GM18867 (cell line): Measurements from ENCODE around the gene AUTS2.
A peak's percentile ranks its signal among the peaks of the same experiment; 100 is the strongest.

ENCODE experiments used
- ATAC-seq: cut with Tn5 transposase; IDR thresholded peaks from one replicate; pipeline ENCODE4 v1.9.1; 2021; ENCODE audit warnings: mild to moderate bottlenecking, moderate library complexity; ENCODE audit not compliant: unreplicated experiment

The AUTS2 gene

DNA sequence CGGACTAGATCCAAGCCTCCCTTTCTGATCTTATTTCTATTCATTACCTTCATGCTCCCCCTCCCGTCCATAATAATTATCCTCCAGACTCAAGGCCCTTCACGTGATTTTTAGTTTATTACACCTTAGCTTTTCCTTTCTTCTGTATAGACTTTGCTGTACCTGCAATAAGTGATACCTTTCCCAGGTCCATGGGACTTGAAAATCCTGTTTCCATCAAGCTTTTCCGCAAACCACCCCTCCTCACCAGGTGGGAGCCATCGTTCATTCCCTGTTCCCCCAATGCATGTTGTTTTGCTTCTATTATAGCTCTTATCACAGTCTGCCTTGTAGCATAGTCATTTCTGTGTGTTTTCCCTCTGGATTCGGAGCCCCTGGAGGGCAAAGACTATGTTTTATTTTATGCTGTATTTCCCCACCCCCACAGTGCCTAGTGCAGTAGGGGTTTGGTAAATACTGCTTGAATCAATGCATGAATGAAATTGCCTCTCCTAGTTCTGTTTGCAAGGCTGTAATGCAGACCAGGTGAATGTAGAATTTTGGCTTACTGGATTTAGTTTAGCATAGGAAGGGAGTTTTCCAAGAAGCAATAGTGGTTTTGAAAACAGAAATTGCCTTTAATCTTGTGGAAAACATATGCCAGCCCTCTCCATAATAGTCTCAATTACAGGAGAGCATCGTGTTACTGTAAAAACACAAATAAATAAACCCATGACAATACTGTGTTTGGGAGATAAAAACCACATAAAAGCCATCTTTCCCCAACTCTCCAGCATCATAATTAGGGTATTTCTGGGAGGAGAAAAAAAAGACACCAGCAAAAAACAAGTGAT, 213.4 kb downstream of the AUTS2 start:
- no peak for ATAC-seq

DNA sequence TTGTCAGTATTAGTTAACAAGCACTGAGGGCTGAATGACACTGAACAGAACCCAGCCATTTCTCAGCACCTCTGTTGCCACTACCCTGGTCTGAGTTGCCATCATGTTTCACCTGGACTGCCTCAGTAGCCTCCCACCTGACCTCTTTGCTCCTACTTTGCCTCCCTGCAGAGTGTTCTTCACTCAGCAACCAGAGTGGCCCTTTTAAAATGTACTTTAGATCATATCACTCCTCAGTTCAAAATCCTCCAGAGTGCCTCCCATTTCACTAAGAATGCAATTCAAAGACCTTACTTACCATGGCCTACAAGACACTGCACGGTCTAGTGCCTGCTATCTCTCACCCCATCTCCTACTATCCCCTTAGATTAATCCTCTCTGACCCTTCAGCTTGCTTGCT, 214.5 kb downstream of the AUTS2 start:
- ATAC-seq: no peak

GRCh38 chr7:69813637-69814240, 215.5 kb downstream of the AUTS2 start:
- ATAC-seq: no peak

DNA sequence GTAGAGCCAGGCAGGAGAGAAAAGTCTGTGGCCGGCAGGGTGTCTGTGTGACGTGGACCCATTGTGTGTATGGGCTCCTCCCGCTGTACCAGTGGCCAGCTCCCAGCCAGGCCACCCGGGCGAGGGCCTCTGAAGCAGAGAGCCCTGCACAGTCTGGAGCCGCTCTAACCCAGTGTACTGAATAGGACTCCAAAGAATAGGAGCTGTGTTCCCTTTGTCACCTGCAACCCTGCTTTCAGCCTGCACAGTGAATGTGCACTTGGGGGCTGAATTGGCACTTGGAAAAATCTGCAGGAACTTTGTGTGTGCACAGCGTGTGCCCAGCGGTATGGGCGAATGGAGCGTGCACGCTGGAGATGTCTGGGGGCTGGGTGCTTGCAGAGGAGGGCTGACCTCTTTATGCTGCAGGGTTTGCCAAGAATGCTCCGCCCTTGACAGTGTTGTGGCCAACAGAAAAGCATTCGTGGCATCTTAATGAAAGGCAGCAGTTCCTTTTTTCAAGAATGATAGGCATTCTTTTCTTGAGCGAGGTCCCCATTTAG, 216.2 kb downstream of the AUTS2 start:
- ATAC-seq: no peak

GRCh38 chr7:69816501-69816900, 218.2 kb downstream of the AUTS2 start:
- no peak for ATAC-seq

DNA sequence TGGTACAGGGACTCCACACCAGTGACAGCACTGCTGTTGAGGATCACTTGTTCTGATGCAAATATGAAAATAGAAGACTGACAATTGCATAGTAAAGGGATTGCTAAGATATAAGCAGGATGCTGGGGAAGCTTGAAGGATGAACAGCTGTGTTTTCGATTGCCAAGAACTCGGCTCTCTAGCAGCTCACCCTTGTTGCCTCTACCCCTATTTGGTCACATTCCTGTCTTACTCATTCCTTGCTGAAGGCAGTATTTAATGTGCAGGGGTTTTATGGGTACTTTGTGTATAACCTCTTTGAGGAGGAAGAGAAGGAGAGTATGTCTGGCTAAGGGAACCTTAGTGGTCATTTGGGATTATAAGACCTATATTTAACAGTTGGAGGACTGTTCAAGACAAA, 218.8 kb downstream of the AUTS2 start:
- no peak for ATAC-seq

DNA sequence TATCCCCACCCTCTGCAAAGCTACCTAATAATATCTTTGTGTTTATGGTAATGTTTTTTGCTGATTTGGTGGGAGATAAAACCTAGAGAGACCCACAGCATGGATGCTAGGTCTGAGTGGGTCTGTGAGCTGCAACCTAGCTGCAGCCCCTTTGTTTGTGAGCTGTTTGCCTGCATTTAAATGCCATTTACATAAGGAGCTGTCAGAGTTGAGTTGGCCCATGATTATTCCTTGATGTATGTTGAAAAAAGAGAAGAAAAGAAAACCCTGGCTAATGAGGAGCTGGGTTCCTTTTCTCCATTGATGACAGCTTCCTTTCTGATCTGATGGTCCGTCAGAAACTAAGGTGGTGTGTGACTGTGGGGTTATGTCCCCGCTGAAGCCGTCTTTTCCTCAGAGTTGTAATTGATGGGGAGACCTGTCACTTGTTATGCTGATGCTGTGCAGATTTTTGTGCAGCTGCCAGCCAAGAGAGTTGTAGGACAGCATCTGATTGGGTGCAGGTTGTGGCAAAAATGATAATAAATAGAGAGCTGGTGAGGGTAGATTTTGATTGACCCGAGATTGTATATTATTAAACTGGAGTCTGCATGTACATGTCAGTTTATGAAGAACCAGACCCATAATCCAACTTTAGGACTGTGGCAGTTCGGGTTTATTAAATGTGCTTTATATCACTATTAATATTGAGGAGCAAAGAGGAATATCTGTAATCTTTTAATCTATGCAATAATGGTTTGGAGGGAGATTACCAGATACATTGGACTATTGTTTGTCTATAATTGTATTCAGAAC, 219.8 kb downstream of the AUTS2 start:
- no peak for ATAC-seq

DNA sequence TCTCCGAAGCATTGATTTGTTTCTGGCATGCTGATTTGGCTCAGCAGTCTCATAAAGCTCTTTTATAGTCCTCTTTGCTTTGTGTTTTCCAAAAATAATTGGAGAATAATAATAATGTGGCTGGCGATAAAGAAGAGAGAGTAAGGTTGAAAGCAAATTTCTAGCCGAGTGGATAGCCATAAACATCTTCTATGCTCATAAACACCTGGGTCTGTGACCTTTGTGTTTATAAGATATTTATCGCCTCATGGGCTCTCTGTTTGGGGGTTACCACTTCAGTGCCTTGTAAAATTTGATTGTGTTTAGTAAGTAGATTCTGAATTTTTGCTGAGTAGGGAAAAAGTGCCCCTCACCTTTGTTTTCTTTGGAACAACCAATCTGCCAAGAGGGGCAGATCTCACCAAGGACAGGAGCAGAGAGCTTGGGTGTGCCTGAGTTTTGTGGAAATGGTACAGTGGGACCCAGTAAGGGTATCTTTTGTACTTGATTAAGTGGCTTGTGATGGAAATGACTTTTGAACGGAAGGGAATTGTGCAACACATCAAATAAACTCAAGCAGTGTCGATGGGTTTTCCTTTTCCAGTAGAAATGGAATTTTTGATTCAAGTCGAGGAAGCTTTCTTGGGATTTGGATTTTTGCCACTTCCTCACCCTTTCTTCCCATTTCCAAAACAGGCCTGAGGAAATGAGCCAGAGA, 220.5 kb downstream of the AUTS2 start:
- no peak for ATAC-seq

DNA sequence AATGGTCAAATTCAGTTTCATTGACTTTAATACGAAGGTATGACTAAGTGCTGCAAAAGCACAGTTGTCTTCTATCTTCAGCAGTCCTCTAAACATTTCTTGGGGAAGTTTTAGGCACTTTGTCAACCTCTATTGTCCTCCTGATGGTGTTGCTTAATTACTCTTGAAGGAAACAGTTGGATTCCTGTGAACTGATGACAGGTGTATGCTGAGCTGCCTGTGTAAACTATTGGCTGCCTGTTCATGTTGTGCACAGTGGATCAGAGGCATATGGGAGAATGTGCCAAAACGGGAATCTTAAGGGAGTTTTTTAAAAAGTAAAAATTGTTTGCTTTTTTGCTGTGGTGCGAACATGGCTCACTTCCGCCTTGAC, 221.0 kb downstream of the AUTS2 start:
- no peak for ATAC-seq

- ATAC-seq: no peak
Measured at GRCh38 chr7:69820479-69821192, 222.4 kb downstream of the AUTS2 start.

DNA sequence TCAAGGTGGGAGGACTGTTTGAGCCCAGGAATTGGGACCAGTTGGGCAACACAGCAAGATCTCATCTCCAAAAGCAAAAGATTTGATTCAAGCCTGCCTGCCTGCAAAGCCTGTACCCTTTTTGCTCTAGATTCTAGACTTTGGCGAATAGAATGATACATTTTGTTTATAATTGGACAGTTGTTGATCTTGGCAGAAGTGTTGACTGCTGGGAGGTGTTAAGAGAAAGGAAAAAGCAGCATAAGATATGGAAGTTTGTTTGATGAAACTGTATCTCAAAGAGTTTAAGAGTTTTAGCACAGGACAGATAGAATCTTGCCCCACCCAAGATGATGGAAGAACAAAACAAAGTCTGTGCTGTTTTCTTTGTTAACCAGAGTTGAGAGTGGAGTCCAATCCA, 224.1 kb downstream of the AUTS2 start:
- no peak for ATAC-seq

DNA sequence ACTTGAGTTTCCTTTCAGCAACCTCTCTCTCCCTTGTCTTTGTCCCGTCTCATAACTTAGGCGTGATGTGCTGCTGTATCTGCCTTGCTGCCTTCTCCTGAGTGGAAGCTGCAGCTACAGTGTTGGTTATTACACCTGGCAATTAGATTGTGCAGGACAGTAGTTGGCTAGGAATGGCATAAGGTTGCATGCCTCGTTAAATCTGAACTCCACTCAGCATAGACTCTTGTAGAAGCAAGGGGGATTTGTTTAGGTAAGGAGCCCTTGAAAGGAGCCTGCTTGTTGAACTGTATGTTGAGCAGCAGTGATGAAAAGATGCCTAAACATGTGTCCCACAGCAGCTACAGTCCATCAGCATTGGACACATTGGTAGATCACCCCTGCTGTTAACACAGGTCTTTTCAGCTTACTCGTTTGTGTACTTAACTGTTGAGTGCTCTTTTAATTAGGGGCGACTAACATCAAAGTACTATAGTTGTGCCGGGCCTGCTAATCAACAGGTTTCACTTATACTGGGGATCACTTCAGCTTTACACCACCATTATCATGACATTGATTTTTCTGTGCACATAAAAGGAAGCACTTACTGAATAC, 225.0 kb downstream of the AUTS2 start:
- no peak for ATAC-seq

- peak; percentile 33 for ATAC-seq
Measured at GRCh38 chr7:69825113-69825972, 227.1 kb downstream of the AUTS2 start.

DNA sequence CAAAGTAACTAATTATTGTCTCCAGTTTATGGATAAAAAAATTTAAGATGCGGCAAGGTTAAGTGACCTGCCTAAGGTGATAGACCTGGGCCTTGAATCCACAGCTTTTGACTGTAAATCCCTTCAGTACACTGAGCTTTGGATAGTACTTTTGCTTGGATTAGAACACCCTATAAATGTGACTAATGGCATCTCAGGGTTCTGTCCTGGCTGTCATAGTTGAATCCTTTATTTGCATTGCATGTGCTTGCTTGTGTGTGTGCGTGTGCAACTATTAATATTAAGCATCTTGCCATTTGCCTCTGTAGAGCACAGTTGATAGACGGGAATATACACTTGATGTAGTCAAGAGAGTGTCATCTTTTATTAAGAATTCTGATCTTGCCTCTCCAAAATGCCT, 228.0 kb downstream of the AUTS2 start:
- no peak for ATAC-seq

- no peak for ATAC-seq
Measured at GRCh38 chr7:69827140-69827539, 228.9 kb downstream of the AUTS2 start.

DNA sequence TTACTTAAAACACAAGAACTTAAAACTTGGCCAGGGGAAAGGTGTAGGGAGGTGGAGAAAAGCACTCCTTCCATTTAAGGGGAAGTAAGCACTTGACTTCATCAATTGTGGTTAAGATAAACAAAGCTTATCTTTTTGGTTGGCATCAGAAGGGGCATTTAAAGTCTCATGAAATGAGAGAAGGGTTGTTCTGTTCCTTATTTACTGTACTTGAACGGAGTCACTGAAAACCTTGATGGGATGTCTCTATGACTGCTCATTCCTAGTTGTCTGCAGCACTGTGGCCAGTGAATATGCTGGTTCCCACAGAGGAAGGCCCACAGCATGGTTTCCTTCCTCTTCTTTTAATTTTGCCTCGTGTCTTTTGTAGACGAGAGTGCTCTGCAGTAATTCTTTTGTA, 229.3 kb downstream of the AUTS2 start:
- no peak for ATAC-seq

- ATAC-seq: no peak
Measured at GRCh38 chr7:69832356-69832755, 234.1 kb downstream of the AUTS2 start.

GRCh38 chr7:69833964-69834363, 235.7 kb downstream of the AUTS2 start:
- no peak for ATAC-seq

- no peak for ATAC-seq
Measured at GRCh38 chr7:69836702-69837101, 238.4 kb downstream of the AUTS2 start.
